CD14-positive monocyte (primary cell): ENCODE results near the gene MEIS2. TPM values are rescaled to one million over a fixed set of nuclear protein-coding genes. Genes with fewer than 3 reads are reported as not detected.

ENCODE experiments used
- DNase-seq, 3 donors: peaks; one replicate each; pipeline ENCODE4 v3.0.0-alpha.2; 2011 to 2022
- H2AFZ ChIP-seq: 2 replicates; pipeline ENCODE4 v1.6.0; 2012; ENCODE audit warnings: mild to moderate bottlenecking, low read depth, low read length, inconsistent platforms; ENCODE audit not compliant: insufficient read depth, poor library complexity, severe bottlenecking
- H3K27ac ChIP-seq, 2 donors: 1 replicate in 1 of 2; 2 replicates in 1 of 2; pipeline ENCODE4 v1.5.1; 2012 to 2013; ENCODE audit warnings: low read length in 2 of 2, control low read depth in 1 of 2, inconsistent platforms in 1 of 2, low read depth in 1 of 2, mild to moderate bottlenecking in 1 of 2
- H3K27me3 ChIP-seq, 2 donors: one replicate each; pipeline versions ENCODE4 v1.6.0 to v1.6.1; 2011 to 2013; ENCODE audit warnings: low read length in 2 of 2; ENCODE audit not compliant: control insufficient read depth in 2 of 2, insufficient read depth in 2 of 2
- H3K36me3 ChIP-seq, 2 donors: replicated peaks in 1 of 2; 1 replicate in 1 of 2; 2 replicates in 1 of 2; pipeline versions ENCODE4 v1.5.1 to v1.6.1; 2012 to 2013; ENCODE audit warnings: low read length in 2 of 2, control low read depth in 1 of 2, inconsistent platforms in 1 of 2, mild to moderate bottlenecking in 1 of 2; ENCODE audit not compliant: insufficient read depth in 2 of 2, control insufficient read depth in 1 of 2
- H3K4me1 ChIP-seq, 2 donors: 1 replicate in 1 of 2; 2 replicates in 1 of 2; pipeline versions ENCODE4 v1.5.1 to v1.6.1; 2012 to 2013; ENCODE audit warnings: low read length in 2 of 2, control low read depth in 1 of 2, inconsistent platforms in 1 of 2, mild to moderate bottlenecking in 1 of 2, moderate library complexity in 1 of 2; ENCODE audit not compliant: insufficient read depth in 2 of 2, control insufficient read depth in 1 of 2
- H3K4me2 ChIP-seq: replicated peaks from 2 replicates; pipeline ENCODE3; 2012; ENCODE audit warnings: low read length, moderate library complexity, mild to moderate bottlenecking; ENCODE audit not compliant: poor library complexity, severe bottlenecking; ENCODE audit errors: extremely low read depth
- H3K4me3 ChIP-seq, 3 experiments: fragments of 200-600 bp in 1 of 3; sonication (generic) in 1 of 3; replicated peaks in 1 of 3; 1 replicate in 2 of 3; 2 replicates in 1 of 3; pipeline ENCODE4 v1.5.1; 2011 to 2013; ENCODE audit warnings: low read length in 3 of 3, mild to moderate bottlenecking in 3 of 3, control low read depth in 2 of 3, low read depth in 2 of 3, inconsistent platforms in 1 of 3, moderate library complexity in 1 of 3
- H3K79me2 ChIP-seq: 2 replicates; pipeline ENCODE4 v1.6.0; 2012; ENCODE audit warnings: mild to moderate bottlenecking, control low read depth, inconsistent platforms, low read length, moderate library complexity; ENCODE audit not compliant: insufficient read depth
- H3K9ac ChIP-seq: 2 replicates; pipeline ENCODE4 v1.6.0; 2017; ENCODE audit warnings: low read length, mild to moderate bottlenecking; ENCODE audit not compliant: insufficient read depth, poor library complexity, severe bottlenecking
- H3K9me3 ChIP-seq, 2 donors: replicated peaks in 1 of 2; 1 replicate in 1 of 2; 2 replicates in 1 of 2; pipeline versions ENCODE4 v1.5.1 to v1.6.1; 2012 to 2013; ENCODE audit warnings: low read length in 2 of 2, control low read depth in 1 of 2; ENCODE audit not compliant: control insufficient read depth in 1 of 2, insufficient read depth in 1 of 2
- H4K20me1 ChIP-seq: 2 replicates; pipeline ENCODE4 v1.6.0; 2012; ENCODE audit warnings: mild to moderate bottlenecking, low read length, control low read depth, moderate library complexity; ENCODE audit not compliant: insufficient read depth
- H3K27ac Mint-ChIP-seq, 7 donors: one replicate each; pipeline ENCODE4 v1.8.0; 2020; ENCODE audit warnings: mild to moderate bottlenecking in 7 of 7, mixed read lengths in 7 of 7, moderate library complexity in 6 of 7, inconsistent platforms in 2 of 7
- H3K27me3 Mint-ChIP-seq, 3 donors: one replicate each; pipeline ENCODE4 v1.8.0; 2021 to 2022; ENCODE audit warnings: low read depth in 3 of 3, mild to moderate bottlenecking in 3 of 3, mixed read lengths in 3 of 3, moderate library complexity in 3 of 3, inconsistent platforms in 1 of 3
- H3K36me3 Mint-ChIP-seq, 2 donors: one replicate each; pipeline ENCODE4 v1.8.0; 2020; ENCODE audit warnings: mixed read lengths in 2 of 2, inconsistent platforms in 1 of 2, mild to moderate bottlenecking in 1 of 2
- H3K4me1 Mint-ChIP-seq: one replicate; pipeline ENCODE4 v1.8.0; 2020; ENCODE audit warnings: mild to moderate bottlenecking, mixed read lengths
- H3K4me3 Mint-ChIP-seq, 2 donors: one replicate each; pipeline ENCODE4 v1.8.0; 2020; ENCODE audit warnings: mild to moderate bottlenecking in 2 of 2, mixed read lengths in 2 of 2, moderate library complexity in 1 of 2
- H3K9me3 Mint-ChIP-seq, 7 donors: one replicate each; pipeline ENCODE4 v1.8.0; 2020 to 2022; ENCODE audit warnings: mixed read lengths in 7 of 7, mild to moderate bottlenecking in 6 of 7, moderate library complexity in 6 of 7, inconsistent platforms in 2 of 7
- WGBS: methylation state at CpG from one replicate; pipeline ENCODE4 v1.1.5; 2013; ENCODE audit warnings: missing lambda C conversion rate; ENCODE audit not compliant: insufficient coverage; 5-methylcytosine and 5-hydroxymethylcytosine counted together
- intact Hi-C, 2 donors: fragments of 100-400 bp; cut with micrococcal nuclease; formaldehyde crosslinking; loops; one replicate each; pipeline versions ENCODE4 v1.15.0 to v1.15.1; 2023
- polyA plus RNA-seq, 3 donors: library from polyadenylated mRNA; depleted of rRNA in 1 of 3; unstranded in 2 of 3; stranded (reverse) in 1 of 3; fragments of 300-500 nt in 2 of 3; fragments of >200 nt in 1 of 3; fragmentation: Illumina TruSeq in 2 of 3; gene quantifications; 1 replicate in 2 of 3; 2 replicates in 1 of 3; pipeline ENCODE4 v1.2.3, GENCODE V29; 2012 to 2021
- TF ChIP-seq, protein P1 (sequence below): fragments of 200-600 bp; IDR thresholded peaks from one replicate; pipeline ENCODE4 v1.8.0; 2022; ENCODE audit warnings: antibody characterized with exemption, mild to moderate bottlenecking

The MEIS2 gene
- polyA plus RNA-seq, 3 donors, result not detected

DNA sequence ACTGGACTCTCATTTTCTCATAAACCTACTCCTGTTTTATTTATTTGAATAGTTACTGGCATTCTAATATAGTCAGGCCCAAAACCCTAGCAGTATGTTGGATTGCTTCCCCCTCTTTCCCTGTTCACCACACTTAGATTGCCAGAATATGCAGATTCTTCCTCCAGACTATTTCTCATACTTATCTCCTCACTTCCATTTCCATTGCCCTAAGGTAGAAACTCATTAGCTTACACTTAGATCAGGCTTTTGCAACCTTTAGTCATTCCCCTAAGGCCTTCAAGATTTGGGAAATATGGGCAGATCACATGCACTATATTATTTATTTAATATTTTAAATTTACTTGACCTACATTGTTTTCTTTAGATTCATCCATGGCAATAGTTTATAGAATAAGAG is 98.9 kb downstream of the MEIS2 start:
- peaks cover 4 to 6% of the 10 kb centered on the region in 2 donors for H3K9me3 ChIP-seq
- H3K4me1 Mint-ChIP-seq, result no peaks in the 10 kb centered on the region
- DNase-seq, result no peak
- peak overlapping the region in 1 of 7 donors; percentile 54 for H3K27ac Mint-ChIP-seq
- no peak overlapping the region for H2AFZ ChIP-seq
- intact Hi-C loops, result no loop called here
- no peaks in the 10 kb centered on the region for H3K36me3 Mint-ChIP-seq
- H3K4me3 Mint-ChIP-seq, result no peak overlapping the region
- H3K27me3 Mint-ChIP-seq, result no peaks in the 10 kb centered on the region
- H3K4me1 ChIP-seq, result no peaks in the 10 kb centered on the region
- no peaks in the 10 kb centered on the region for H3K27me3 ChIP-seq
- H3K9me3 Mint-ChIP-seq, result peaks cover 5 to 23% (median 11%) of the 10 kb centered on the region in 7 donors
- H4K20me1 ChIP-seq, result no peaks in the 10 kb centered on the region
- H3K79me2 ChIP-seq, result no peaks in the 10 kb centered on the region
- H3K4me2 ChIP-seq, result no peak overlapping the region
- H3K4me3 ChIP-seq, result no peak overlapping the region
- TF ChIP-seq, protein P1, sequence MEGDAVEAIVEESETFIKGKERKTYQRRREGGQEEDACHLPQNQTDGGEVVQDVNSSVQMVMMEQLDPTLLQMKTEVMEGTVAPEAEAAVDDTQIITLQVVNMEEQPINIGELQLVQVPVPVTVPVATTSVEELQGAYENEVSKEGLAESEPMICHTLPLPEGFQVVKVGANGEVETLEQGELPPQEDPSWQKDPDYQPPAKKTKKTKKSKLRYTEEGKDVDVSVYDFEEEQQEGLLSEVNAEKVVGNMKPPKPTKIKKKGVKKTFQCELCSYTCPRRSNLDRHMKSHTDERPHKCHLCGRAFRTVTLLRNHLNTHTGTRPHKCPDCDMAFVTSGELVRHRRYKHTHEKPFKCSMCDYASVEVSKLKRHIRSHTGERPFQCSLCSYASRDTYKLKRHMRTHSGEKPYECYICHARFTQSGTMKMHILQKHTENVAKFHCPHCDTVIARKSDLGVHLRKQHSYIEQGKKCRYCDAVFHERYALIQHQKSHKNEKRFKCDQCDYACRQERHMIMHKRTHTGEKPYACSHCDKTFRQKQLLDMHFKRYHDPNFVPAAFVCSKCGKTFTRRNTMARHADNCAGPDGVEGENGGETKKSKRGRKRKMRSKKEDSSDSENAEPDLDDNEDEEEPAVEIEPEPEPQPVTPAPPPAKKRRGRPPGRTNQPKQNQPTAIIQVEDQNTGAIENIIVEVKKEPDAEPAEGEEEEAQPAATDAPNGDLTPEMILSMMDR, result no peak
- no peaks in the 10 kb centered on the region for H3K36me3 ChIP-seq
- no peak overlapping the region for H3K27ac ChIP-seq
- no peak overlapping the region for H3K9ac ChIP-seq

DNA sequence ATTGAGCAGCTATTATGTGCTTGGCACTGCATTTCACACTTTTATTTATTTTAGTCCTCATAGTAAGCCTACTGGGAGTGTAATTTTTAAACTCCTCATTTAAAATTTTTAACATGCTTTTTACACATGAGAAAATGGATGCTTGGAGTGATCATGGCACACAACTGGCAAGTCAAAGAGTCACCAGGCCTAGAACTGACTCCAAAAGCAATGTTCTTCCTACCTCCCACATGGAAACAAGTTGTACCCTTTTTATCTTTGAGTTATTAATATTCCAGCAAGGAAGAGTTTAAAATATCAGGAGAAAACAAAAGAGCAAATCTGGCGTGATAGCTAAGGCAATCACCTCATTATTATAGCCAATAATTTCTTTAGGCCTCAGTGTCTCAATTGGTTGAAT is 100.6 kb downstream of the MEIS2 start:
- no peak overlapping the region for H3K4me2 ChIP-seq
- H3K27ac ChIP-seq, result no peak overlapping the region
- H3K9ac ChIP-seq, result no peak overlapping the region
- H3K4me3 Mint-ChIP-seq, result no peak overlapping the region
- H3K4me1 ChIP-seq, result no peaks in the 10 kb centered on the region
- TF ChIP-seq, protein P1, result no peak
- no peak overlapping the region for H2AFZ ChIP-seq
- no peak overlapping the region for H3K27ac Mint-ChIP-seq
- H3K9me3 Mint-ChIP-seq, result peaks cover 5 to 18% (median 10%) of the 10 kb centered on the region in 7 donors
- H3K79me2 ChIP-seq, result no peaks in the 10 kb centered on the region
- no peaks in the 10 kb centered on the region for H3K27me3 Mint-ChIP-seq
- H4K20me1 ChIP-seq, result no peaks in the 10 kb centered on the region
- no peaks in the 10 kb centered on the region for H3K4me1 Mint-ChIP-seq
- H3K36me3 ChIP-seq, result no peaks in the 10 kb centered on the region
- H3K4me3 ChIP-seq, result no peak overlapping the region
- DNase-seq, result no peak
- H3K9me3 ChIP-seq, result peaks cover 0 to 4% of the 10 kb centered on the region in 2 donors
- H3K36me3 Mint-ChIP-seq, result no peaks in the 10 kb centered on the region
- intact Hi-C loops, result no loop called here
- H3K27me3 ChIP-seq, result no peaks in the 10 kb centered on the region
- WGBS, result no CpG with 5 or more reads among the region's 1 CpG
